IPS-11a (cell line): Measurements from ENCODE around the gene COPG1.

Source experiments
- H3K4me3 ChIP-seq: one replicate; pipeline ENCODE4 v1.5.1; 2013; ENCODE audit warnings: low read depth, low read length, control low read depth

COPG1 gene

GRCh38 chr3:129313665-129314385, 64.4 kb downstream of the COPG1 start:
- H3K4me3 ChIP-seq, result no peak overlapping the region

- peak overlapping the region; percentile 98 for H3K4me3 ChIP-seq
Measured at GRCh38 chr3:129314386-129315222, 65.2 kb downstream of the COPG1 start.

GRCh38 chr3:129315223-129315997, 66.0 kb downstream of the COPG1 start:
- H3K4me3 ChIP-seq, result peak overlapping the region; percentile 98

- H3K4me3 ChIP-seq, result peak overlapping the region; percentile 67
Measured at GRCh38 chr3:129315998-129316247, 66.5 kb downstream of the COPG1 start.

- peak overlapping the region; percentile 67 for H3K4me3 ChIP-seq
Measured at GRCh38 chr3:129316248-129317013, 67.0 kb downstream of the COPG1 start.

- peak overlapping the region; percentile 67 for H3K4me3 ChIP-seq
Measured at GRCh38 chr3:129317014-129317771, 67.8 kb downstream of the COPG1 start.

- H3K4me3 ChIP-seq, result no peak overlapping the region
Measured at GRCh38 chr3:129317848-129318247, 68.4 kb downstream of the COPG1 start.

- no peak overlapping the region for H3K4me3 ChIP-seq
Measured at GRCh38 chr3:129318921-129319320, 69.5 kb downstream of the COPG1 start.

- H3K4me3 ChIP-seq, result no peak overlapping the region
Measured at GRCh38 chr3:129320261-129320660, 70.9 kb downstream of the COPG1 start.

GRCh38 chr3:129320825-129321487, 71.5 kb downstream of the COPG1 start:
- no peak overlapping the region for H3K4me3 ChIP-seq

GRCh38 chr3:129321887-129322286, 72.5 kb downstream of the COPG1 start:
- H3K4me3 ChIP-seq, result no peak overlapping the region

- H3K4me3 ChIP-seq, result no peak overlapping the region
Measured at GRCh38 chr3:129323651-129324294, 74.4 kb downstream of the COPG1 start.

- H3K4me3 ChIP-seq, result no peak overlapping the region
Measured at GRCh38 chr3:129324855-129325254, 75.4 kb downstream of the COPG1 start.

GRCh38 chr3:129325383-129325782, 76.0 kb downstream of the COPG1 start:
- H3K4me3 ChIP-seq, result no peak overlapping the region

- H3K4me3 ChIP-seq, result no peak overlapping the region
Measured at GRCh38 chr3:129326138-129326537, 76.7 kb downstream of the COPG1 start.

GRCh38 chr3:129326595-129326994, 77.2 kb downstream of the COPG1 start:
- H3K4me3 ChIP-seq, result no peak overlapping the region
